ENCODE measurements around the gene PPP3R1. TPM values are rescaled to one million over a fixed set of nuclear protein-coding genes. Genes with fewer than 3 reads are reported as not detected.
A peak's percentile ranks its signal among the peaks of the same experiment; 100 is the strongest.

The PPP3R1 gene
- total and polyA plus RNA-seq, 9 of the 15 experiments (the other 6 are each of a cell fraction or from before 2014, with no cell fraction given), result 3.7 to 70.0 (median 24.8) TPM

DNA sequence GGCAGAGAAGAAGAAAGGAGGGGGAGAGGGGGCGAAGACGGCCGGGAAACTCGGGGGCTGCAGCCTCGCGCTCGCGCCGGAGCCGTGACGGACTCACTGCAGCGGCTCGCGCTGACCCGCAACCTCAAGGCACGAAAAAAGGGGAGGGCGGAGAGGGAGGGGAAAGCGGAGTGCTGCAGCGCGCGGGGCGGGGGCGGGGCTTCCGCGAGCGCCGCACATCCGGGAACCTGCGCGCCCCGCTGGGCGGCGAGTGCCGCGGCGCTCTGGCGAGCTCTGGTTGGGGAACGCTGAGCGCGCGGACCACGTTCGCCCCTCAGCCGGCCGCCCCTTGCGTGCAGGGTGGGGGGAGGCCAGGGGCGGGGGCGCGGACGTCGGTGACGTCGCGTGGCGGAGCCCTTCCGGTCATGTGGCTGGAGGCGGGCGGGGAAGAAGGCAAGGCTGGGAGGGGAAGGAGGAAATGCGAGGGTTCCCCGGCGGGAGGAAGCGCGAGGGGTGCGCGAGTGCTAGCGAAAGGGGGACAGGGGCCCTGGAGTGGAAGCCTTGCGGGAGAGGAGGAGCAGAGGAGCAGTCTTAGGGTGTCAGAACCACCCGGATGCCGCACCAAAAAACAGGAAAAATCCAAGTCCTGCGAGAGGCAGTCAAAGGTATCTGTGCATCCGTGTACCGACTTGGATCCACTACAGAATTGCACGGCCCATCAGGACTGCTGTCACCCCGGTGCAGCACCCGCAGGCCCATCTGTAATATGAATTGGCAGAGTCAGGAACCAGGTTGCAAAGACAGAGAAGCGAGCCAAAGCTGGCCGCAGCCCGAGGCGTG, at the start of gene PPP3R1 (continued):
- TF ChIP-seq NEUROD1 (IDR thresholded peaks at IDR 0.05; ENCODE audit: borderline replicate concordance, low read depth, low read length, partially characterized antibody) (peak; percentile 49), ZNF12 (CRISPR knock-in tag; IDR thresholded peaks at IDR 0.05) (no peak), NFXL1 (CRISPR knock-in tag; IDR thresholded peaks at IDR 0.05) (no peak), TEAD1 (CRISPR knock-in tag; IDR thresholded peaks at IDR 0.05) (no peak), ZKSCAN8 (CRISPR knock-in tag; IDR thresholded peaks at IDR 0.05) (no peak), MBD1 (CRISPR knock-in tag; IDR thresholded peaks at IDR 0.05) (no peak), ETV5 (CRISPR knock-in tag; IDR thresholded peaks at IDR 0.05; ENCODE audit: low read depth) (peak; percentile 89), MECOM (CRISPR knock-in tag; IDR thresholded peaks at IDR 0.05) (no peak), KDM1A (IDR thresholded peaks at IDR 0.05) (peak in 1 of 2 experiments; percentile 86; a peak in 2 of 4 replicates), ZNF57 (CRISPR knock-in tag; IDR thresholded peaks at IDR 0.05) (no peak), ZNF253 (CRISPR knock-in tag; conservative IDR thresholded peaks at IDR 0.05) (no peak), REST (IDR thresholded peaks at IDR 0.05; ENCODE audit: borderline replicate concordance) (peak; percentile 42; the same call in 1 of the 2 replicates), REST (CRISPR knock-in tag; IDR thresholded peaks at IDR 0.05; ENCODE audit: low read depth) (no peak), RHOXF2B (CRISPR knock-in tag; conservative IDR thresholded peaks at IDR 0.05) (no peak), SREBF2 (CRISPR knock-in tag; IDR thresholded peaks at IDR 0.05) (0 out of 2 replicates have a peak, but pooled peaks have one; percentile 44)
- TF ChIP-seq, protein P1, sequence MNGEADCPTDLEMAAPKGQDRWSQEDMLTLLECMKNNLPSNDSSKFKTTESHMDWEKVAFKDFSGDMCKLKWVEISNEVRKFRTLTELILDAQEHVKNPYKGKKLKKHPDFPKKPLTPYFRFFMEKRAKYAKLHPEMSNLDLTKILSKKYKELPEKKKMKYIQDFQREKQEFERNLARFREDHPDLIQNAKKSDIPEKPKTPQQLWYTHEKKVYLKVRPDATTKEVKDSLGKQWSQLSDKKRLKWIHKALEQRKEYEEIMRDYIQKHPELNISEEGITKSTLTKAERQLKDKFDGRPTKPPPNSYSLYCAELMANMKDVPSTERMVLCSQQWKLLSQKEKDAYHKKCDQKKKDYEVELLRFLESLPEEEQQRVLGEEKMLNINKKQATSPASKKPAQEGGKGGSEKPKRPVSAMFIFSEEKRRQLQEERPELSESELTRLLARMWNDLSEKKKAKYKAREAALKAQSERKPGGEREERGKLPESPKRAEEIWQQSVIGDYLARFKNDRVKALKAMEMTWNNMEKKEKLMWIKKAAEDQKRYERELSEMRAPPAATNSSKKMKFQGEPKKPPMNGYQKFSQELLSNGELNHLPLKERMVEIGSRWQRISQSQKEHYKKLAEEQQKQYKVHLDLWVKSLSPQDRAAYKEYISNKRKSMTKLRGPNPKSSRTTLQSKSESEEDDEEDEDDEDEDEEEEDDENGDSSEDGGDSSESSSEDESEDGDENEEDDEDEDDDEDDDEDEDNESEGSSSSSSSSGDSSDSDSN (IDR thresholded peaks at IDR 0.05; ENCODE audit: borderline replicate concordance in 1 of 2, low read depth in 2 of 2, low read length in 2 of 2), result 0 out of 4 replicates have a peak, but pooled peaks have one; percentile 20 to 21

All from K562 (cell line).